Frontal cortex (tissue), 4 donors: ENCODE results near the gene EOGT. TPM values are rescaled to one million over a fixed set of nuclear protein-coding genes. Genes with fewer than 3 reads are reported as not detected.

ENCODE experiments used
- DNase-seq, 2 donors: peaks; one replicate each; pipeline ENCODE4 v3.0.0; 2012; ENCODE audit warnings: low spot score in 2 of 2
- FAIRE-seq: peaks from 2 replicates; lab custom pipeline; 2012; peaks lifted over from hg19 to GRCh38; lab: Jason Lieb, UNC
- total RNA-seq: library from RNA; depleted of rRNA; stranded (reverse); fragments of >200 nt; gene quantifications from one replicate; pipeline ENCODE4 v1.2.3, GENCODE V29; 2014
- donor health status: control.
- donor health status: control.
- donor health status: control.

Gene EOGT
- 9.8 TPM for total RNA-seq

- FAIRE-seq (no peak), DNase-seq (peak; percentile 83 to 88)
Measured at GRCh38 chr3:69013253-69014021, at the start of gene EOGT. EOGT (minus strand) TSS chr3:69013684; CDS start chr3:69009846, 3,838 bp downstream.

- no peak for FAIRE-seq
- no peak for DNase-seq
Measured at GRCh38 chr3:69059688-69060087, 46.2 kb upstream of the EOGT start.

GRCh38 chr3:69058947-69059224, 45.4 kb upstream of the EOGT start:
- no peak for DNase-seq
- FAIRE-seq: no peak

- no peak for FAIRE-seq
Measured at GRCh38 chr3:69058180-69058946, 44.9 kb upstream of the EOGT start.

GRCh38 chr3:69052472-69052898, 39.0 kb upstream of the EOGT start:
- no peak for FAIRE-seq

More at GRCh38 chr3:69058180-69058946, 44.9 kb upstream of the EOGT start:
- no peak for DNase-seq

GRCh38 chr3:69051756-69052471, 38.4 kb upstream of the EOGT start, which contains the start of gene TMF1:
TMF1 (minus strand) TSS chr3:69052333; CDS start chr3:69052086, 247 bp downstream.
- DNase-seq (peak; percentile 59 to 80), FAIRE-seq (no peak)

More at GRCh38 chr3:69052472-69052898, 39.0 kb upstream of the EOGT start:
- no peak for DNase-seq

GRCh38 chr3:69048990-69049389, 35.5 kb upstream of the EOGT start:
- FAIRE-seq (no peak), DNase-seq (no peak)

- no peak for FAIRE-seq
- no peak for DNase-seq
Measured at GRCh38 chr3:69044608-69045007, 31.1 kb upstream of the EOGT start.

- FAIRE-seq (no peak), DNase-seq (no peak)
Measured at GRCh38 chr3:69033470-69033869, 20.0 kb upstream of the EOGT start.

- FAIRE-seq (no peak), DNase-seq (no peak)
Measured at GRCh38 chr3:69032737-69033136, 19.3 kb upstream of the EOGT start.

- FAIRE-seq (no peak), DNase-seq (no peak)
Measured at GRCh38 chr3:69032142-69032541, 18.7 kb upstream of the EOGT start.

GRCh38 chr3:69031635-69032034, 18.2 kb upstream of the EOGT start:
- FAIRE-seq: no peak

GRCh38 chr3:69020857-69021256, 7.4 kb upstream of the EOGT start:
- FAIRE-seq: no peak
- DNase-seq: no peak

More at GRCh38 chr3:69031635-69032034, 18.2 kb upstream of the EOGT start:
- no peak for DNase-seq

- DNase-seq (no peak), FAIRE-seq (peak; percentile 93)
Measured at GRCh38 chr3:69020424-69020823, 6.9 kb upstream of the EOGT start.

GRCh38 chr3:69016901-69017300, 3.4 kb upstream of the EOGT start:
- no peak for FAIRE-seq

GRCh38 chr3:69016102-69016501, 2.6 kb upstream of the EOGT start:
- FAIRE-seq (no peak), DNase-seq (no peak)

More at GRCh38 chr3:69016901-69017300, 3.4 kb upstream of the EOGT start:
- no peak for DNase-seq

- no peak for FAIRE-seq
- no peak for DNase-seq
Measured at GRCh38 chr3:69014022-69014580, 617 bp upstream of the EOGT start.

- DNase-seq (peak; percentile 52 to 53), FAIRE-seq (no peak)
Measured at GRCh38 chr3:69012800-69013252, 658 bp downstream of the EOGT start.

GRCh38 chr3:69012100-69012799, 1.2 kb downstream of the EOGT start:
- FAIRE-seq: no peak
- peak; percentile 17 to 26 for DNase-seq
